Measurements from ENCODE around the gene MED8. TPM values are rescaled to one million over a fixed set of nuclear protein-coding genes. Genes with fewer than 3 reads are reported as not detected.

Gene MED8
- total RNA-seq, 1 experiment from 2014 or later, result 54.8 TPM

- no TSS peak for BruUV-seq (replicated peaks)
- H3K27me3 ChIP-seq (ENCODE audit: insufficient read depth, low read depth), result no peaks in the 10 kb centered on the region
- no peak for TF ChIP-seq CTCF (conservative IDR thresholded peaks at IDR 0.05)
- TF ChIP-seq EZH2 (IDR thresholded peaks at IDR 0.05; ENCODE audit: low read depth), result no peak
- H4K20me1 ChIP-seq (ENCODE audit: insufficient read depth), result no peaks in the 10 kb centered on the region
- H3K4me1 ChIP-seq (replicated peaks; ENCODE audit: insufficient read depth), result peaks cover 29% of the 10 kb centered on the region
- no peaks in the 10 kb centered on the region for H3K9me2 ChIP-seq (ENCODE audit: insufficient read depth)
- no peak for DNase-seq
- peaks cover 33% of the 10 kb centered on the region for H3F3A ChIP-seq (ENCODE audit: insufficient read depth, low read depth)
- H2AFZ ChIP-seq, result no peak overlapping the region
- H3K4me3 ChIP-seq, result no peak overlapping the region
- CTCF ChIA-PET, result no interaction called here
- intact Hi-C loops (cut with micrococcal nuclease; ENCODE audit: unreplicated experiment), result no loop called here
- H3K9me3 ChIP-seq (ENCODE audit: insufficient read depth, low read depth), result no peaks in the 10 kb centered on the region
- no peaks in the 10 kb centered on the region for H3K36me3 ChIP-seq (ENCODE audit: low read depth)
- H3K27ac ChIP-seq, result no peak overlapping the region
- POLR2A ChIA-PET (ENCODE audit: unreplicated experiment), result no interaction called here
- no peak overlapping the region for H3K4me2 ChIP-seq
- H3K79me2 ChIP-seq (ENCODE audit: low read depth), result no peaks in the 10 kb centered on the region
These were observed 38.6 kb downstream of the MED8 start for GRCh38 chr1:43350976-43351375.

- peak overlapping the region; percentile 82 for H2AFZ ChIP-seq
- no peak for TF ChIP-seq EZH2 (IDR thresholded peaks at IDR 0.05; ENCODE audit: low read depth)
- no peak for TF ChIP-seq CTCF (conservative IDR thresholded peaks at IDR 0.05)
- H3K79me2 ChIP-seq (ENCODE audit: low read depth), result no peaks in the 10 kb centered on the region
- H3K27ac ChIP-seq, result peak overlapping the region; percentile 94
- peak overlapping the region; percentile 66 for H3K4me3 ChIP-seq
- intact Hi-C loops (cut with micrococcal nuclease; ENCODE audit: unreplicated experiment), result loop anchor here (1.0 to 2.0 kb wide), 3 partner anchors 18 to 79 kb away; partner anchors contain the start of gene C1orf210
- peak overlapping the region; percentile 95 for H3K4me2 ChIP-seq
- H3K4me1 ChIP-seq (replicated peaks; ENCODE audit: insufficient read depth), result peaks cover 41% of the 10 kb centered on the region
- ChIA-PET CTCF (interaction anchor here (1.1 kb wide), 1 partner anchor 9 kb away, joined by 3 read pairs; the partner anchor contains the start of gene CDC20), POLR2A (ENCODE audit: unreplicated experiment) (interaction anchor here (0.6 kb wide), 3 partner anchors 9 to 177 kb away, joined by 3 to 11 read pairs (median 5); partner anchors contain the start of genes C1orf210, CFAP57 and EBNA1BP2)
- no peaks in the 10 kb centered on the region for H3K9me3 ChIP-seq (ENCODE audit: insufficient read depth, low read depth)
- peaks cover 43% of the 10 kb centered on the region for H3F3A ChIP-seq (ENCODE audit: insufficient read depth, low read depth)
- no peak for DNase-seq
- no peaks in the 10 kb centered on the region for H3K9me2 ChIP-seq (ENCODE audit: insufficient read depth)
- H4K20me1 ChIP-seq (ENCODE audit: insufficient read depth), result no peaks in the 10 kb centered on the region
- no peaks in the 10 kb centered on the region for H3K27me3 ChIP-seq (ENCODE audit: insufficient read depth, low read depth)
- no peaks in the 10 kb centered on the region for H3K36me3 ChIP-seq (ENCODE audit: low read depth)
- TSS peak; percentile 88 for BruUV-seq (replicated peaks)
These were observed 39.9 kb downstream of the MED8 start for GRCh38 chr1:43349594-43350306.

GRCh38 chr1:43348809-43349593 is 40.6 kb downstream of the MED8 start:
- H3K27ac ChIP-seq, result peak overlapping the region; percentile 94
- DNase-seq, result peak; percentile 85 to 99
- H3K4me3 ChIP-seq, result peak overlapping the region; percentile 66
- POLR2A ChIA-PET (ENCODE audit: unreplicated experiment), result interaction anchor here (0.5 to 1.0 kb wide), 9 partner anchors 9 to 1219 kb away, joined by 3 to 13 read pairs (median 4); partner anchors contain the start of gene CDC20
- H3K36me3 ChIP-seq (ENCODE audit: low read depth), result no peaks in the 10 kb centered on the region
- peak overlapping the region; percentile 82 for H2AFZ ChIP-seq
- intact Hi-C loops (cut with micrococcal nuclease; ENCODE audit: unreplicated experiment), result loop anchor here (1.0 to 2.0 kb wide), 3 partner anchors 18 to 78 kb away; partner anchors contain the start of gene C1orf210
- TF ChIP-seq CTCF (conservative IDR thresholded peaks at IDR 0.05) (no peak), EZH2 (IDR thresholded peaks at IDR 0.05; ENCODE audit: low read depth) (no peak)
- peaks cover 48% of the 10 kb centered on the region for H3K4me1 ChIP-seq (replicated peaks; ENCODE audit: insufficient read depth)
- H3F3A ChIP-seq (ENCODE audit: insufficient read depth, low read depth), result peaks cover 51% of the 10 kb centered on the region
- CTCF ChIA-PET, result interaction anchor here (1.0 kb wide), 1 partner anchor 110 kb away, joined by 3 read pairs; no protein-coding TSS in a partner anchor
- no peaks in the 10 kb centered on the region for H4K20me1 ChIP-seq (ENCODE audit: insufficient read depth)
- H3K27me3 ChIP-seq (ENCODE audit: insufficient read depth, low read depth), result no peaks in the 10 kb centered on the region
- H3K79me2 ChIP-seq (ENCODE audit: low read depth), result no peaks in the 10 kb centered on the region
- H3K9me3 ChIP-seq (ENCODE audit: insufficient read depth, low read depth), result no peaks in the 10 kb centered on the region
- no peaks in the 10 kb centered on the region for H3K9me2 ChIP-seq (ENCODE audit: insufficient read depth)
- peak overlapping the region; percentile 95 for H3K4me2 ChIP-seq
- no TSS peak for BruUV-seq (replicated peaks)
